Measurements from ENCODE around the gene C16orf89. TPM values are rescaled to one million over a fixed set of nuclear protein-coding genes. Genes with fewer than 3 reads are reported as not detected.

C16orf89 gene
- total and polyA plus RNA-seq, 10 of the 15 experiments (the other 5 are each of a cell fraction or from before 2014, with no cell fraction given), result not detected

- no peak for TF ChIP-seq BCLAF1 (IDR thresholded peaks at IDR 0.05)
- TF ChIP-seq RELA (IDR thresholded peaks at IDR 0.05; ENCODE audit: borderline replicate concordance, partially characterized antibody), result no peak
- TF ChIP-seq BHLHE40 (IDR thresholded peaks at IDR 0.05; ENCODE audit: borderline replicate concordance in 1 of 2, low read depth in 2 of 2, low read length in 1 of 2), result no peak
- TF ChIP-seq RFX5 (IDR thresholded peaks at IDR 0.05; ENCODE audit: low read depth, low read length), result no peak
Measured at GRCh38 chr16:5060073-5060641, 5.6 kb downstream of the C16orf89 start (continued).

- no peaks in the 10 kb centered on the region; a peak in 1 of 4 replicates for H3K27me3 ChIP-seq (replicated peaks in 1 of 2; ENCODE audit: control insufficient read depth in 2 of 2, insufficient read depth in 2 of 2, low read length in 1 of 2)
- in situ Hi-C loops (cut with MboI) (no loop called here), intact Hi-C loops (cut with micrococcal nuclease; ENCODE audit: unreplicated experiment) (loop anchor here (10.0 kb wide), 1 partner anchor 85 kb away; no protein-coding TSS in a partner anchor)
- DNase-seq (ENCODE audit: low read depth, low spot score) (no peak), ATAC-seq (no peak), FAIRE-seq (no peak)
- ChIA-PET RAD21 (ENCODE audit: unreplicated experiment) (no interaction called here), SMC1A (ENCODE audit: uncharacterized antibody, unreplicated experiment) (no interaction called here), CTCF (no interaction called here), POLR2A (no interaction called here)
- no peak overlapping the region for H3K9ac ChIP-seq (ENCODE audit: control insufficient read depth, insufficient read depth, low read length)
- no peaks in the 10 kb centered on the region for H3K79me2 ChIP-seq (ENCODE audit: control insufficient read depth, insufficient read depth, low read length)
- H4K20me1 ChIP-seq (ENCODE audit: control insufficient read depth, insufficient read depth), result no peaks in the 10 kb centered on the region
- H3K4me2 ChIP-seq (ENCODE audit: control insufficient read depth, insufficient read depth), result no peak overlapping the region
- H3K4me3 ChIP-seq, result no peak overlapping the region
- no peak for TF ChIP-seq BCLAF1 (IDR thresholded peaks at IDR 0.05)
- no peak overlapping the region for H2AFZ ChIP-seq (ENCODE audit: control insufficient read depth, low read depth, low read length)
- H3K9me3 ChIP-seq (replicated peaks; ENCODE audit: control insufficient read depth, insufficient read depth, low read length), result no peaks in the 10 kb centered on the region
- WGBS (ENCODE audit: insufficient coverage, insufficient replicate concordance, low lambda C conversion rate, missing lambda C conversion rate), result 58% methylated on average over 6 of the region's 6 CpGs
- BruUV-seq (replicated peaks), result no TSS peak
- no peak overlapping the region for H3K27ac ChIP-seq (ENCODE audit: control insufficient read depth, insufficient read depth)
- H3K4me1 ChIP-seq (ENCODE audit: control insufficient read depth, insufficient read depth, low read length), result peaks cover 12% of the 10 kb centered on the region
- no peaks in the 10 kb centered on the region for H3K36me3 ChIP-seq (ENCODE audit: control insufficient read depth in 2 of 2, insufficient read depth in 2 of 2, low read length in 1 of 2)
Measured at GRCh38 chr16:5059386-5060072, 6.2 kb downstream of the C16orf89 start.

All from GM12878 (cell line).